Measurements from ENCODE around the gene YKT6. TPM values are rescaled to one million over a fixed set of nuclear protein-coding genes. Genes with fewer than 3 reads are reported as not detected.

YKT6 gene
- total and polyA plus RNA-seq, 2 donors (not counting 1 experiment from before 2014, with no cell fraction given), result 36.5 to 62.3 TPM

GRCh38 chr7:44228571-44229350 is 28.0 kb downstream of the YKT6 start:
- Histone ChIP-seq H3K4me2 (replicated peaks; ENCODE audit: low read depth, low read length, poor library complexity, severe bottlenecking) (no peak overlapping the region), H4K20me1 (ENCODE audit: control insufficient read depth, insufficient read depth, low read length, poor library complexity, severe bottlenecking) (no peaks in the 10 kb centered on the region), H3K27me3 (replicated peaks in 1 of 4; ENCODE audit: control extremely low read depth in 1 of 4, control insufficient read depth in 3 of 4, insufficient read depth in 4 of 4, low read length in 3 of 4) (peaks cover 0 to 6% (median 0%) of the 10 kb centered on the region in 4 experiments), H2AFZ (ENCODE audit: insufficient read depth, low read depth, low read length, poor library complexity, severe bottlenecking) (no peak overlapping the region), H3K79me2 (ENCODE audit: control insufficient read depth, insufficient read depth, low read length) (no peaks in the 10 kb centered on the region), H3K9me3 (ENCODE audit: control extremely low read depth in 1 of 3, control insufficient read depth in 2 of 3, insufficient read depth in 1 of 3, low read length in 2 of 3) (no peaks in the 10 kb centered on the region), H3K9ac (ENCODE audit: low read length) (no peak overlapping the region), H3K36me3 (replicated peaks in 1 of 2; ENCODE audit: control extremely low read depth in 1 of 2, control insufficient read depth in 1 of 2, extremely low read depth in 1 of 2, insufficient read depth in 2 of 2, low read length in 1 of 2) (no peaks in the 10 kb centered on the region), H3K4me3 (ENCODE audit: control extremely low read depth in 1 of 5, extremely low read depth in 1 of 5, insufficient read depth in 1 of 5, low read depth in 2 of 5, low read length in 4 of 5) (no peak overlapping the region), H3K27ac (ENCODE audit: low read length in 2 of 2) (no peak overlapping the region), H3K4me1 (ENCODE audit: control insufficient read depth in 2 of 2, insufficient read depth in 2 of 2, low read length in 2 of 2) (no peaks in the 10 kb centered on the region)
- H3K27ac Mint-ChIP-seq, result no peak overlapping the region
- no peak overlapping the region for H3K4me3 Mint-ChIP-seq
- no peaks in the 10 kb centered on the region for H3K4me1 Mint-ChIP-seq
- POLR2A ChIA-PET, result no interaction called here
- CTCF ChIA-PET, result no interaction called here
- WGBS (ENCODE audit: insufficient coverage), result 91% methylated on average over 25 of the region's 29 CpGs
- ATAC-seq (ENCODE audit: low read depth), result no peak
- no peak for DNase-seq
- peaks cover 11% of the 10 kb centered on the region for H3K27me3 Mint-ChIP-seq
- no peaks in the 10 kb centered on the region for H3K9me3 Mint-ChIP-seq (ENCODE audit: insufficient read depth)
- TF ChIP-seq CTCF (IDR thresholded peaks at IDR 0.05) (no peak), EZH2 (IDR thresholded peaks at IDR 0.05; ENCODE audit: borderline replicate concordance, insufficient read depth, low read depth, low read length, poor library complexity, severe bottlenecking) (no peak)
- intact Hi-C loops (cut with micrococcal nuclease), result no loop called here

GRCh38 chr7:44229546-44230105 is 28.8 kb downstream of the YKT6 start:
- no peak overlapping the region for H3K9ac ChIP-seq (ENCODE audit: low read length)
- no peaks in the 10 kb centered on the region for H4K20me1 ChIP-seq (ENCODE audit: control insufficient read depth, insufficient read depth, low read length, poor library complexity, severe bottlenecking)
- H3K4me2 ChIP-seq (replicated peaks; ENCODE audit: low read depth, low read length, poor library complexity, severe bottlenecking), result no peak overlapping the region
- no peaks in the 10 kb centered on the region for H3K36me3 ChIP-seq (replicated peaks in 1 of 2; ENCODE audit: control extremely low read depth in 1 of 2, control insufficient read depth in 1 of 2, extremely low read depth in 1 of 2, insufficient read depth in 2 of 2, low read length in 1 of 2)
- H2AFZ ChIP-seq (ENCODE audit: insufficient read depth, low read depth, low read length, poor library complexity, severe bottlenecking), result no peak overlapping the region
- H3K79me2 ChIP-seq (ENCODE audit: control insufficient read depth, insufficient read depth, low read length), result no peaks in the 10 kb centered on the region
- CTCF ChIA-PET, result no interaction called here
- Mint-ChIP-seq H3K27me3 (peaks cover 8% of the 10 kb centered on the region), H3K4me1 (no peaks in the 10 kb centered on the region), H3K27ac (no peak overlapping the region), H3K9me3 (ENCODE audit: insufficient read depth) (no peaks in the 10 kb centered on the region), H3K4me3 (no peak overlapping the region)
- no peak for ATAC-seq (ENCODE audit: low read depth)
- WGBS (ENCODE audit: insufficient coverage), result 90% methylated on average over 10 of the region's 11 CpGs
- TF ChIP-seq CTCF (IDR thresholded peaks at IDR 0.05) (no peak), EZH2 (IDR thresholded peaks at IDR 0.05; ENCODE audit: borderline replicate concordance, insufficient read depth, low read depth, low read length, poor library complexity, severe bottlenecking) (no peak)
- POLR2A ChIA-PET, result no interaction called here
- intact Hi-C loops (cut with micrococcal nuclease), result no loop called here
- H3K4me3 ChIP-seq (ENCODE audit: control extremely low read depth in 1 of 5, extremely low read depth in 1 of 5, insufficient read depth in 1 of 5, low read depth in 2 of 5, low read length in 4 of 5), result no peak overlapping the region
- H3K27ac ChIP-seq (ENCODE audit: low read length in 2 of 2), result no peak overlapping the region
- H3K9me3 ChIP-seq (ENCODE audit: control extremely low read depth in 1 of 3, control insufficient read depth in 2 of 3, insufficient read depth in 1 of 3, low read length in 2 of 3), result no peaks in the 10 kb centered on the region
- no peak for DNase-seq
- H3K4me1 ChIP-seq (ENCODE audit: control insufficient read depth in 2 of 2, insufficient read depth in 2 of 2, low read length in 2 of 2), result no peaks in the 10 kb centered on the region
- H3K27me3 ChIP-seq (replicated peaks in 1 of 4; ENCODE audit: control extremely low read depth in 1 of 4, control insufficient read depth in 3 of 4, insufficient read depth in 4 of 4, low read length in 3 of 4), result peaks cover 0 to 6% (median 0%) of the 10 kb centered on the region in 4 experiments

Measured in B cell (primary cell).